IMR-90 (cell line): ENCODE results near the gene TNFRSF1A. TPM values are rescaled to one million over a fixed set of nuclear protein-coding genes. Genes with fewer than 3 reads are reported as not detected.
A peak's percentile ranks its signal among the peaks of the same experiment; 100 is the strongest.

Source experiments
- ATAC-seq: fragments of 200-7000 bp; cut with Tn5 transposase; 2 replicates; pipeline ENCODE4 v1.9.1; 2020; ENCODE audit warnings: low read depth, mild to moderate bottlenecking, moderate library complexity
- BruUV-seq: library from RNA; stranded (reverse); fragments of 400-500 nt; replicated peaks from 2 replicates; lab custom pipeline; 2021; lab: Mats Ljungman, UMichigan
- CTCF ChIA-PET: fragments of 300-600 bp; formaldehyde crosslinking; extraction: SDS; loops from one replicate; lab custom pipeline; 2021; ENCODE audit warnings: antibody characterized with exemption; lab: Yijun Ruan, JAX
- POLR2A ChIA-PET: fragments of 300-600 bp; sonication (Branson Sonifier 250); formaldehyde crosslinking; loops from one replicate; lab custom pipeline; 2022; ENCODE audit warnings: antibody characterized with exemption; ENCODE audit not compliant: unreplicated experiment; lab: Charles Lee
- DNase-seq: peaks from one replicate; pipeline ENCODE4 v3.0.0; 2013
- H2AFZ ChIP-seq: replicated peaks from 2 replicates; pipeline ENCODE3; 2013; ENCODE audit warnings: low read length, mild to moderate bottlenecking; ENCODE audit not compliant: poor library complexity
- H2AK5ac ChIP-seq: 2 replicates; pipeline ENCODE4 v1.6.1; 2013; ENCODE audit warnings: low read depth, low read length, inconsistent platforms
- H2AK9ac ChIP-seq: replicated peaks from 2 replicates; pipeline ENCODE3; 2013; ENCODE audit warnings: mild to moderate bottlenecking, low read depth, low read length, moderate library complexity; ENCODE audit not compliant: poor library complexity
- H2BK120ac ChIP-seq: 2 replicates; pipeline ENCODE4 v1.6.1; 2013; ENCODE audit warnings: low read depth, low read length, inconsistent platforms
- H2BK15ac ChIP-seq: 3 replicates; pipeline ENCODE4 v1.6.1; 2013; ENCODE audit warnings: low read depth, low read length, inconsistent platforms
- H2BK20ac ChIP-seq: 2 replicates; pipeline ENCODE4 v1.6.1; 2013; ENCODE audit warnings: low read depth, mild to moderate bottlenecking, inconsistent platforms, low read length, moderate library complexity
- H2BK5ac ChIP-seq: 2 replicates; pipeline ENCODE4 v1.6.1; 2013; ENCODE audit warnings: mild to moderate bottlenecking, low read depth, low read length, inconsistent platforms; ENCODE audit not compliant: poor library complexity, severe bottlenecking
- H3K14ac ChIP-seq: replicated peaks from 2 replicates; pipeline ENCODE4 v1.6.1; 2013; ENCODE audit warnings: low read depth, low read length, inconsistent platforms
- H3K18ac ChIP-seq: 2 replicates; pipeline ENCODE4 v1.6.1; 2013; ENCODE audit warnings: low read depth, low read length, control low read depth
- H3K23ac ChIP-seq: 2 replicates; pipeline ENCODE4 v1.6.1; 2013; ENCODE audit warnings: low read depth, low read length, inconsistent platforms
- H3K27ac ChIP-seq: 2 replicates; pipeline ENCODE4 v1.5.1; 2013; ENCODE audit warnings: mild to moderate bottlenecking, control low read depth, low read length; ENCODE audit not compliant: insufficient read depth
- H3K27me3 ChIP-seq: 2 replicates; pipeline ENCODE4 v1.6.1; 2013; ENCODE audit warnings: low read length; ENCODE audit not compliant: control insufficient read depth, insufficient read depth
- H3K36me3 ChIP-seq: 2 replicates; pipeline ENCODE4 v1.6.1; 2013; ENCODE audit warnings: low read length, mixed read lengths; ENCODE audit not compliant: control insufficient read depth, insufficient read depth
- H3K4ac ChIP-seq: 2 replicates; pipeline ENCODE4 v1.6.1; 2013; ENCODE audit warnings: low read depth, low read length, inconsistent platforms
- H3K4me1 ChIP-seq: 2 replicates; pipeline ENCODE4 v1.6.1; 2013; ENCODE audit warnings: low read length, mixed read lengths; ENCODE audit not compliant: control insufficient read depth, insufficient read depth
- H3K4me2 ChIP-seq: 2 replicates; pipeline ENCODE4 v1.6.1; 2013; ENCODE audit warnings: low read depth, mild to moderate bottlenecking, control low read depth, low read length, moderate library complexity
- H3K4me3 ChIP-seq: 2 replicates; pipeline ENCODE4 v1.5.1; 2013; ENCODE audit warnings: low read depth, mild to moderate bottlenecking, control low read depth, low read length, moderate library complexity; ENCODE audit not compliant: insufficient read depth
- H3K56ac ChIP-seq: 2 replicates; pipeline ENCODE4 v1.6.1; 2013; ENCODE audit warnings: low read length, inconsistent platforms; ENCODE audit not compliant: insufficient read depth; ENCODE audit errors: extremely low read depth
- H3K79me1 ChIP-seq, 2 experiments: 2 replicates each; pipeline ENCODE4 v1.6.1; 2013; ENCODE audit warnings: low read length in 2 of 2, inconsistent platforms in 1 of 2, low read depth in 1 of 2
- H3K9ac ChIP-seq: 2 replicates; pipeline ENCODE4 v1.6.1; 2013; ENCODE audit warnings: low read depth, low read length, control low read depth
- H3K9me1 ChIP-seq: 2 replicates; pipeline ENCODE4 v1.6.1; 2013; ENCODE audit warnings: low read length, inconsistent platforms; ENCODE audit not compliant: insufficient read depth
- H3K9me3 ChIP-seq: 2 replicates; pipeline ENCODE4 v1.6.1; 2013; ENCODE audit warnings: low read length; ENCODE audit not compliant: control insufficient read depth, insufficient read depth
- H4K20me1 ChIP-seq: 2 replicates; pipeline ENCODE4 v1.6.1; 2013; ENCODE audit warnings: low read length, inconsistent platforms; ENCODE audit not compliant: insufficient read depth
- H4K5ac ChIP-seq: 2 replicates; pipeline ENCODE4 v1.6.1; 2013; ENCODE audit warnings: mild to moderate bottlenecking, low read depth, low read length, control low read depth
- H4K8ac ChIP-seq, 2 experiments: 2 replicates each; pipeline ENCODE4 v1.6.1; 2013; ENCODE audit warnings: low read depth in 2 of 2, low read length in 2 of 2, control low read depth in 1 of 2, inconsistent platforms in 1 of 2
- H4K91ac ChIP-seq: 2 replicates; pipeline ENCODE4 v1.6.1; 2013; ENCODE audit warnings: low read depth, low read length, inconsistent platforms; ENCODE audit not compliant: insufficient read depth
- NFE2L2 ChIP-seq: fragments of 150-350 bp; IDR thresholded peaks from 2 replicates; pipeline ENCODE4 v1.6.1; 2016; ENCODE audit warnings: low read depth, mild to moderate bottlenecking, low read length
- POLR2A ChIP-seq: IDR thresholded peaks from 2 replicates; pipeline ENCODE4 v1.6.1; 2012; ENCODE audit warnings: mild to moderate bottlenecking, low read depth, low read length
- WGBS, 2 experiments: methylation state at CpG; one replicate each; pipeline versions ENCODE4 v1.1.5 to v1.1.7; 2013; ENCODE audit warnings: missing lambda C conversion rate in 2 of 2; ENCODE audit not compliant: insufficient read length in 1 of 2; ENCODE audit errors: extremely low coverage in 2 of 2; 5-methylcytosine and 5-hydroxymethylcytosine counted together
- dilution Hi-C: fragments of 300-500 bp; cut with HindIII; formaldehyde crosslinking; loops from one replicate; pipeline ENCODE4 v1.14.3; 2018; ENCODE audit warnings: low sequenced_read_pairs; ENCODE audit not compliant: unreplicated experiment
- in situ Hi-C: fragments of 300-500 bp; cut with MboI; formaldehyde crosslinking; loops from 3 replicates; pipeline ENCODE4 v1.14.3; 2019; ENCODE audit warnings: low sequenced_read_pairs, inconsistent platforms, mixed read lengths
- intact Hi-C: fragments of 100-400 bp; cut with micrococcal nuclease; formaldehyde crosslinking; loops from 2 replicates; pipeline ENCODE4 v1.10.0; 2022
- polyA plus RNA-seq, 3 experiments: library from polyadenylated mRNA; depleted of rRNA; stranded (reverse); fragments of >200 nt; gene quantifications; 2 replicates each; pipeline ENCODE4 v1.2.3, GENCODE V29; 2012; ENCODE audit warnings: low replicate concordance in 1 of 3
- total RNA-seq: library from RNA; depleted of rRNA; stranded (reverse); fragments of >200 nt; gene quantifications from 2 replicates; pipeline ENCODE4 v1.2.3, GENCODE V29; 2012

Gene TNFRSF1A
- total and polyA plus RNA-seq, 2 of the 4 experiments (the other 2 are of a cell fraction): 79.6 to 136 TPM

GRCh38 chr12:6378709-6379472 is 37.0 kb upstream of the TNFRSF1A start:
- no peak overlapping the region for H2BK120ac ChIP-seq

More at GRCh38 chr12:6378709-6379472, 37.0 kb upstream of the TNFRSF1A start:
- Histone ChIP-seq H2BK15ac (no peak overlapping the region), H2BK20ac (no peak overlapping the region), H2AK5ac (no peak overlapping the region), H3K9me1 (peaks cover 21% of the 10 kb centered on the region), H4K5ac (no peak overlapping the region), H3K4me2 (no peak overlapping the region), H3K27ac (no peak overlapping the region), H2BK5ac (no peak overlapping the region), H3K14ac (no peak overlapping the region), H3K4me3 (no peak overlapping the region), H3K4me1 (peaks cover 20% of the 10 kb centered on the region), H3K9me3 (no peaks in the 10 kb centered on the region), H3K9ac (no peak overlapping the region), H4K8ac (no peak overlapping the region), H3K36me3 (no peaks in the 10 kb centered on the region), H4K91ac (no peak overlapping the region), H3K56ac (no peak overlapping the region), H3K27me3 (no peaks in the 10 kb centered on the region), H2AK9ac (no peak overlapping the region), H3K23ac (no peak overlapping the region), H4K20me1 (no peaks in the 10 kb centered on the region), H2AFZ (no peak overlapping the region), H3K79me1 (peaks cover 6 to 12% of the 10 kb centered on the region in 2 experiments; a peak in 2 of 4 replicates), H3K18ac (no peak overlapping the region), H3K4ac (0 out of 2 replicates have a peak overlapping the region, but pooled peaks have one; percentile 17)
- BruUV-seq: no TSS peak
- intact Hi-C loops (no loop called here), in situ Hi-C loops (no loop called here), dilution Hi-C loops (no loop called here)
- TF ChIP-seq NFE2L2: no peak
- TF ChIP-seq POLR2A: no peak
- WGBS, 2 experiments: no CpG with 5 or more reads among the region's 13 CpGs
- CTCF ChIA-PET: no interaction called here
- POLR2A ChIA-PET: no interaction called here
- ATAC-seq (no peak), DNase-seq (no peak)
